ENCODE results near the gene TPP1. TPM values are rescaled to one million over a fixed set of nuclear protein-coding genes. Genes with fewer than 3 reads are reported as not detected.

The TPP1 gene
- total and polyA plus RNA-seq, 11 donors, result 38.5 to 169 (median 79.7) TPM

- no peak for ATAC-seq
- intact Hi-C loops (cut with DNase I), result no loop called here
- Histone ChIP-seq H3K9me3 (no peaks in the 10 kb centered on the region), H3K27ac (no peak overlapping the region), H3K4me3 (no peak overlapping the region), H3K36me3 (peaks cover 0 to 22% (median 0%) of the 10 kb centered on the region in 9 donors), H3K4me1 (peaks cover 0 to 66% (median 45%) of the 10 kb centered on the region in 12 donors), H3K27me3 (no peaks in the 10 kb centered on the region)
- TF ChIP-seq POLR2A (IDR thresholded peaks at IDR 0.05) (no peak), CTCF (IDR thresholded peaks at IDR 0.05) (no peak)
- WGBS, 4 donors, result 95 to 97% (median 96%) methylated on average over 24 to 26 of the region's 26 CpGs
- DNase-seq, result peak in 1 of 5 donors; percentile 54
Measured at GRCh38 chr11:6640985-6641701, 21.9 kb upstream of the TPP1 start.

GRCh38 chr11:6640036-6640984 lies 21.1 kb upstream of the TPP1 start:
- H3K27me3 ChIP-seq, result no peaks in the 10 kb centered on the region
- ATAC-seq (no peak), DNase-seq (peak in 1 of 5 donors; percentile 54)
- peaks cover 0 to 66% (median 45%) of the 10 kb centered on the region in 12 donors for H3K4me1 ChIP-seq
- TF ChIP-seq POLR2A (IDR thresholded peaks at IDR 0.05) (no peak), CTCF (IDR thresholded peaks at IDR 0.05) (no peak)
- intact Hi-C loops (cut with DNase I), result no loop called here
- WGBS, 4 donors, result 95 to 97% (median 95%) methylated on average over 21 to 36 of the region's 36 CpGs
- H3K27ac ChIP-seq, result no peak overlapping the region
- H3K9me3 ChIP-seq, result no peaks in the 10 kb centered on the region
- H3K36me3 ChIP-seq, result peaks cover 0 to 22% (median 0%) of the 10 kb centered on the region in 9 donors
- no peak overlapping the region for H3K4me3 ChIP-seq

- Histone ChIP-seq H3K4me1 (peaks cover 0 to 77% (median 56%) of the 10 kb centered on the region in 12 donors), H3K9me3 (no peaks in the 10 kb centered on the region), H3K36me3 (peaks cover 0 to 23% (median 5%) of the 10 kb centered on the region in 9 donors), H3K27me3 (no peaks in the 10 kb centered on the region), H3K27ac (peak overlapping the region in 7 of 12 donors; percentile 2 to 47 (median 40)), H3K4me3 (no peak overlapping the region)
- ATAC-seq, result no peak
- WGBS, 4 donors, result 63 to 69% (median 67%) methylated on average over 4 of the region's 4 CpGs
- intact Hi-C loops (cut with DNase I), result loop anchor here in 1 of 10 donors (2.0 kb wide), 1 partner anchor 20 kb away; the partner anchor contains the start of gene TPP1
- no peak for DNase-seq
- no peak for TF ChIP-seq CTCF (IDR thresholded peaks at IDR 0.05)
- no peak for TF ChIP-seq POLR2A (IDR thresholded peaks at IDR 0.05)
Measured at GRCh38 chr11:6638429-6638828, 19.2 kb upstream of the TPP1 start.
